C4-2B (cell line): ENCODE data around the gene LHB.

Experiments
- ZFX ChIP-seq: fragments of 450-650 bp; IDR thresholded peaks from 2 replicates; pipeline ENCODE4 v1.6.1; 2017
- TF ChIP-seq, protein P1 (sequence below): fragments of 450-650 bp; conservative IDR thresholded peaks from 2 replicates; pipeline ENCODE4 v1.5.1; 2017; ENCODE audit warnings: mild to moderate bottlenecking

DNA sequence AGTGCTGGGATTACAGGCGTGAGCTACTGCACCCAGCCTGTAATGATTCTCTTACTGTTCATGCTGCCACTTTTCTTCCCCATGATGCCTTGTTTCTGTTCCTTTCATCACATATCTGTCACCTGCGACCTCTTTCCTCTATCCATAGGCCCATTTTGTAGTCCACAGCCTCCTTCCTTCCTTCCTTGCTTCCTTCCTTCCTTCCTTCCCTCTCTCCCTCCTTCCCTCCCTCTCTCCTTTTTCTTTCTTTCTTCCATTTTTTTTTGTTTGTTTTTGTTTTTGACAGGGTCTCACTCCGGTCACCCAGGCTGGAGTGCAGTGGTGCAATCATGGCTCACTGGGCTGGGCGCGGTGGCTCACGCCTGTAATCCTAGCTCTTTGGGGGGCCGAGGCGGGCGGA, 28.0 kb downstream of the LHB start:
- TF ChIP-seq, protein P1, sequence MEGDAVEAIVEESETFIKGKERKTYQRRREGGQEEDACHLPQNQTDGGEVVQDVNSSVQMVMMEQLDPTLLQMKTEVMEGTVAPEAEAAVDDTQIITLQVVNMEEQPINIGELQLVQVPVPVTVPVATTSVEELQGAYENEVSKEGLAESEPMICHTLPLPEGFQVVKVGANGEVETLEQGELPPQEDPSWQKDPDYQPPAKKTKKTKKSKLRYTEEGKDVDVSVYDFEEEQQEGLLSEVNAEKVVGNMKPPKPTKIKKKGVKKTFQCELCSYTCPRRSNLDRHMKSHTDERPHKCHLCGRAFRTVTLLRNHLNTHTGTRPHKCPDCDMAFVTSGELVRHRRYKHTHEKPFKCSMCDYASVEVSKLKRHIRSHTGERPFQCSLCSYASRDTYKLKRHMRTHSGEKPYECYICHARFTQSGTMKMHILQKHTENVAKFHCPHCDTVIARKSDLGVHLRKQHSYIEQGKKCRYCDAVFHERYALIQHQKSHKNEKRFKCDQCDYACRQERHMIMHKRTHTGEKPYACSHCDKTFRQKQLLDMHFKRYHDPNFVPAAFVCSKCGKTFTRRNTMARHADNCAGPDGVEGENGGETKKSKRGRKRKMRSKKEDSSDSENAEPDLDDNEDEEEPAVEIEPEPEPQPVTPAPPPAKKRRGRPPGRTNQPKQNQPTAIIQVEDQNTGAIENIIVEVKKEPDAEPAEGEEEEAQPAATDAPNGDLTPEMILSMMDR = no peak
- TF ChIP-seq ZFX = no peak
